ENCODE measurements around the gene PKP1. TPM values are rescaled to one million over a fixed set of nuclear protein-coding genes. Genes with fewer than 3 reads are reported as not detected.

PKP1 gene
- total RNA-seq, 1 experiment from 2014 or later = 0.94 TPM

- no peaks in the 10 kb centered on the region for H3K4me1 ChIP-seq (replicated peaks; ENCODE audit: insufficient read depth)
- DNase-seq = no peak
- intact Hi-C loops (cut with micrococcal nuclease; ENCODE audit: unreplicated experiment) = no loop called here
- CTCF ChIA-PET = no interaction called here
- H3K36me3 ChIP-seq (ENCODE audit: low read depth) = no peaks in the 10 kb centered on the region
- H3K9me2 ChIP-seq (ENCODE audit: insufficient read depth) = no peaks in the 10 kb centered on the region
- H3K9me3 ChIP-seq (ENCODE audit: insufficient read depth, low read depth) = no peaks in the 10 kb centered on the region
- no peak overlapping the region for H3K4me2 ChIP-seq
- POLR2A ChIA-PET (ENCODE audit: unreplicated experiment) = no interaction called here
- no peaks in the 10 kb centered on the region for H3F3A ChIP-seq (ENCODE audit: insufficient read depth, low read depth)
- H4K20me1 ChIP-seq (ENCODE audit: insufficient read depth) = no peaks in the 10 kb centered on the region
- H3K4me3 ChIP-seq = no peak overlapping the region
- no peak overlapping the region for H3K27ac ChIP-seq
- no peaks in the 10 kb centered on the region for H3K79me2 ChIP-seq (ENCODE audit: low read depth)
- H2AFZ ChIP-seq = no peak overlapping the region
- H3K27me3 ChIP-seq (ENCODE audit: insufficient read depth, low read depth) = peaks cover 35% of the 10 kb centered on the region
- BruUV-seq (replicated peaks) = no TSS peak
- TF ChIP-seq EZH2 (IDR thresholded peaks at IDR 0.05; ENCODE audit: low read depth) (no peak), CTCF (conservative IDR thresholded peaks at IDR 0.05) (no peak)
Measured at GRCh38 chr1:201245082-201245481, 38.2 kb upstream of the PKP1 start.

GRCh38 chr1:201248721-201249559, 34.4 kb upstream of the PKP1 start:
- Histone ChIP-seq H3F3A (ENCODE audit: insufficient read depth, low read depth) (no peaks in the 10 kb centered on the region), H3K27me3 (ENCODE audit: insufficient read depth, low read depth) (peaks cover 4% of the 10 kb centered on the region; the same call in 1 of the 2 replicates), H3K4me2 (no peak overlapping the region), H3K36me3 (ENCODE audit: low read depth) (no peaks in the 10 kb centered on the region), H2AFZ (no peak overlapping the region), H3K4me1 (replicated peaks; ENCODE audit: insufficient read depth) (no peaks in the 10 kb centered on the region), H3K9me2 (ENCODE audit: insufficient read depth) (no peaks in the 10 kb centered on the region), H3K9me3 (ENCODE audit: insufficient read depth, low read depth) (no peaks in the 10 kb centered on the region), H3K27ac (no peak overlapping the region), H3K4me3 (no peak overlapping the region), H3K79me2 (ENCODE audit: low read depth) (no peaks in the 10 kb centered on the region), H4K20me1 (ENCODE audit: insufficient read depth) (no peaks in the 10 kb centered on the region)
- POLR2A ChIA-PET (ENCODE audit: unreplicated experiment) = no interaction called here
- no peak for DNase-seq
- no TSS peak for BruUV-seq (replicated peaks)
- CTCF ChIA-PET = no interaction called here
- TF ChIP-seq CTCF (conservative IDR thresholded peaks at IDR 0.05) = no peak
- no peak for TF ChIP-seq EZH2 (IDR thresholded peaks at IDR 0.05; ENCODE audit: low read depth)
- intact Hi-C loops (cut with micrococcal nuclease; ENCODE audit: unreplicated experiment) = no loop called here

GRCh38 chr1:201250326-201251011, 32.8 kb upstream of the PKP1 start:
- Histone ChIP-seq H3K9me2 (ENCODE audit: insufficient read depth) (no peaks in the 10 kb centered on the region), H2AFZ (no peak overlapping the region), H4K20me1 (ENCODE audit: insufficient read depth) (no peaks in the 10 kb centered on the region), H3K27ac (no peak overlapping the region), H3K4me3 (no peak overlapping the region), H3K27me3 (ENCODE audit: insufficient read depth, low read depth) (no peaks in the 10 kb centered on the region), H3K79me2 (ENCODE audit: low read depth) (no peaks in the 10 kb centered on the region), H3K36me3 (ENCODE audit: low read depth) (no peaks in the 10 kb centered on the region), H3F3A (ENCODE audit: insufficient read depth, low read depth) (no peaks in the 10 kb centered on the region), H3K4me1 (replicated peaks; ENCODE audit: insufficient read depth) (no peaks in the 10 kb centered on the region), H3K4me2 (no peak overlapping the region), H3K9me3 (ENCODE audit: insufficient read depth, low read depth) (no peaks in the 10 kb centered on the region)
- ChIA-PET CTCF (no interaction called here), POLR2A (ENCODE audit: unreplicated experiment) (no interaction called here)
- no peak for DNase-seq
- no TSS peak for BruUV-seq (replicated peaks)
- intact Hi-C loops (cut with micrococcal nuclease; ENCODE audit: unreplicated experiment) = no loop called here
- no peak for TF ChIP-seq CTCF (conservative IDR thresholded peaks at IDR 0.05)
- no peak for TF ChIP-seq EZH2 (IDR thresholded peaks at IDR 0.05; ENCODE audit: low read depth)
